HG02870 (cell line): Measurements from ENCODE around the gene FNDC3B.
"Not testable (repeated sequence)": the region's sequence is repeated elsewhere in the genome, so short reads cannot be mapped to it uniquely, and the experiment has no call there.

ENCODE experiments used
- ATAC-seq: cut with Tn5 transposase; IDR thresholded peaks from one replicate; pipeline ENCODE4 v1.9.1; 2021; ENCODE audit warnings: mild to moderate bottlenecking, moderate library complexity; ENCODE audit not compliant: unreplicated experiment

FNDC3B gene

DNA sequence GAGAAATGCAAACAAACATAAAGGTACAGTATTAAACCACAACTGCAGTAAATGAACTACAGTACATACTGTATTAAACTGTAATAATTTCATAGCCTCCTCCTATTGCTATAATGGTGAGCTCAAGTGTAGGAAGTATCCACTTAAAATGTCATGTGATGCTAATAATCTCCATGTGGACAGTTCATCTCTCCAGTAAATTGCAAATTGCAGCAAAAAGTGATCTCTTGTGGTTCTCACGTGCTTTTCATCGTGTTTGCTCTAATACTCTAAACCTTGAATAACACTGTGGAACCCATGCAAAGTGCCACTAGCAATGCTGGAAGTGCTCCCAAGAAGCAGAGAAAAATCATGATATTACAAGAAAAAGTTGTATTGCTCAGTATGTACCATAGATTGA is 9.2 kb upstream of the FNDC3B start:
- no peak for ATAC-seq

DNA sequence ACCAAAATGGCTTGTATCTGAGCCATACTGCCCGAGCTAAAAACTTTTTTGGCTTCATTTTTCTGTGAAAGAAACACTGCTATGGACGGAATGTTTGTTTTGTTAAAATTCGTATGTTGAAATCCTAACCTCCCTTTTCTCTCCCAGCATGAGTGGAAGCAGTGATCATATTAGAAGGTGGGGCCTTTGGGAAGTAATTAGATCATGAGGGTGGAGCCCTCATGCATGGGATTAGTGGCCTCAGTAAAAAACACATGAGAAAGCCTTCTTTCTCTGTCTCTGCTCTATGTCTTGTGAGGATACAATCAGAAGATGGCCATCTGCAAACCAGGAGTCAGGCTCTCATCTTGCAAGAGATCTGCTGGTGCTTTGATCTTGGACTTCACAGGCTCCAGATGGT is 7.4 kb upstream of the FNDC3B start:
- ATAC-seq: no peak

DNA sequence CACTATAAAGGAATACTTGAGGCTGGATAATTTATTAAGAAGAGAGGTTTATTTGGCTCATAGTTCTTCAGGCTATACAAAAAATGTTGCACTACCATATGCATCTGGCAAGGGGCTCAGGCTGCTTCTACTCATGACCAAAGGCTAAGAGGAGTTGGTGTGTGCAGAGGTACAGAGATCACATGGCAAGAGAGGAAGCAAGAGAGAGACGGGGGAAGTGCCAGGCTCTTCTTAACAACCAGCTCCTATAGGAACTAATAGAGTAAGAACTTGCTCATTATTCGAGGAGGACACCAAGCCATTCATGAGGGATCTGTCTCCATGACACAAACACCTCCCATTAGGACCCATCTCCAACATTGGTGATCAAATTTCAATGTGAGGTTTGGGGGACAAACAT is 6.0 kb upstream of the FNDC3B start:
- ATAC-seq: no peak

DNA sequence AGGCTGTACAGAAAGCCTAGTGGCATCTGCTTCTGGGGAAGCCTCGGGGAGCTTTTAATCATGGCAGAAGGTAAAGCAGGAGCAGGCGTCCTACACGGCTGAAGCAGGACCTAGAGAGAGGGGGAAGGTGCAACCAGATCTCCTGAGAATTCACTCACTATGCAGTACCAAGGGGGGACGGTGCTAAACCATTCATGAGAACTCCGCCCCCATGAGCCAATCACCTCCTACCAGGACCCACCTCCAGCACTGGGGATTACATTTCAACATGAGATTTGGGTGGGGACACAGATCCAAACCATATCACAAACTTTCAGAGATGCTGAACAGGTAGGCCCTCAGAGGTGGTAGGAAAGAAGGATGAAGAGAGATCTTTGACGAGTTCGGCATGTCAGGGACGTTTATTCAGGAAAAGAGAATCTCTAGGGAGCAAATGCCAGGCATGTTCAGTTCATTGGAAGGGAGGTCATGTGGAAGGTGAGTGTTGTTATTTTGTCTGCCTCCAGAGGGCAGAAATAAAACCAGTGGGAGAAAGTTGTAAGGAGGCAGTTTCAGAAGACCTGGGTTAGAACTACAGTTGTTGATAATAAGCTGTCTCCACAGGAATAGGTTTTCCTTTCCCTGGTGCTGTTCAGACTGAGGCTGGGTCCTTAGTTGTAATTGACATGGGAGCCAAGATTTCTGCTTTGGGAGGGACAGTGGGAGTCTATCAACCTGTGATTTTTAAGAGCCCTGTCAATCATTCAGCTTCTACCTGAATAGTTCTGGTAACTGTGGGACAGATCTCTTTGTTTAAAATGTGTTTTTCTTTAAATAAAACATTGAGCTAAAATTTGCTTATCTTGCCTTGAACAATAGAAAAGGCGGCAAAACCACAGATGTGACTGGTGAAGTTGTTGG is 4.3 kb upstream of the FNDC3B start:
- ATAC-seq: no peak

DNA sequence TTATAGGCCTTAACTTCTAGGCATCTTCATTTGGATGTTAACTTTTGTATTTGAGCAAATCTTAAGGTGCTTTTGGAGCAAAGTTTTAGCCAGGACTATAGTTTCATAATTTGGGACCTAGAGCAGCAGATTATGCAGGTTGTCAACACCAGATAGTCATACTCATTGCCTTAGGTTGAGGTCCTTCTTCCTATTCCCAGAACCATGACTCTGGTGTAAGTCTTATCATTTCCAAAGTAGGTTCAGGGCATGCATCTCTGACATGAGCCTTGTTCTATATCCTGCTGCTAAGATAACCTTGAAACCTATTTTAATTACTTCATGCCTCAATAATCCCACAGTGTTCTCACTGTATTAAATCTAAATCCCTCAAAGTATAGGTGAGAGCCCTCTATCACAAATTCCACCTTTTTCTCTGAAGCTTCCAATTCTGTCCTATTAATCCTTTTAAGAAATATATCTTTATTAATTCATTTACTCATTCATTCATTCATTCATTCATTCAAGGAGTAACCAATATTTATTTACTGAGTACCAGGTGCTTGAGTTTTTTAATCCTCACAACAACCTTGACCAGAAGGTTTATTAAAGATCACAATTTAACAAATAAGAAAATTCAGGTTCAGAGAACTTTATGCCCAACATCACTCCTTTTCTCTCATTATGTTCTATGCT is 2.7 kb upstream of the FNDC3B start:
- ATAC-seq: no peak

DNA sequence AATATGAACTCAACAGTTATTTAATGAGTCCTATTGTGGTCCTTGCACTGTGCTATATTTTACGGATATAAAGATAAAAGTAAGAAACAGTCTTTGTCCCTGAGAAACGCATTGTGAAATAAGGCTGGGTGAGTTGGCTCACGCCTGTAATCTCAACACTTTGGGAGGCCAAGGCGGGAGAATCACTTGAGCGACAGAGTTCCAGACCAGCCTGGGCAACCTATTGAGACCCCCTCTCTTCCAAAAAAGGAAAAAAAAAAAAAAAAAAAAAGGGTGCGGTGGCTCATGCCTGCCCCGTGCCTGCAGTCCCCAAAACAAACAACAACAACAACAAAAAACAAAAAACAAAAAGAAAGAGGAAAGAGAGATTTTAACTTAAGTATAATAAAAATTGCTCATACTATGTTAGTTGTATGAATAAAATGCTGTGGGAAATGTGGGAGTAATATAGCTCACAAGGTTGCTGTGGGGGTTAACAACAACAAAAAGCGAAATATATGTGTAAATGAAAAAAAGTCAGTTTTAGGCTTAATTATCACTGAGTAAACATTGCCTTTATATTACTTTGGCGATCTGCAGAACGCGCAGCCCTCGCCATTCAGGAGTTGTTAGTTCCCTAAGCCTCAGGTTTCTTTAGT is 461 bp upstream of the FNDC3B start:
- no peak for ATAC-seq

DNA sequence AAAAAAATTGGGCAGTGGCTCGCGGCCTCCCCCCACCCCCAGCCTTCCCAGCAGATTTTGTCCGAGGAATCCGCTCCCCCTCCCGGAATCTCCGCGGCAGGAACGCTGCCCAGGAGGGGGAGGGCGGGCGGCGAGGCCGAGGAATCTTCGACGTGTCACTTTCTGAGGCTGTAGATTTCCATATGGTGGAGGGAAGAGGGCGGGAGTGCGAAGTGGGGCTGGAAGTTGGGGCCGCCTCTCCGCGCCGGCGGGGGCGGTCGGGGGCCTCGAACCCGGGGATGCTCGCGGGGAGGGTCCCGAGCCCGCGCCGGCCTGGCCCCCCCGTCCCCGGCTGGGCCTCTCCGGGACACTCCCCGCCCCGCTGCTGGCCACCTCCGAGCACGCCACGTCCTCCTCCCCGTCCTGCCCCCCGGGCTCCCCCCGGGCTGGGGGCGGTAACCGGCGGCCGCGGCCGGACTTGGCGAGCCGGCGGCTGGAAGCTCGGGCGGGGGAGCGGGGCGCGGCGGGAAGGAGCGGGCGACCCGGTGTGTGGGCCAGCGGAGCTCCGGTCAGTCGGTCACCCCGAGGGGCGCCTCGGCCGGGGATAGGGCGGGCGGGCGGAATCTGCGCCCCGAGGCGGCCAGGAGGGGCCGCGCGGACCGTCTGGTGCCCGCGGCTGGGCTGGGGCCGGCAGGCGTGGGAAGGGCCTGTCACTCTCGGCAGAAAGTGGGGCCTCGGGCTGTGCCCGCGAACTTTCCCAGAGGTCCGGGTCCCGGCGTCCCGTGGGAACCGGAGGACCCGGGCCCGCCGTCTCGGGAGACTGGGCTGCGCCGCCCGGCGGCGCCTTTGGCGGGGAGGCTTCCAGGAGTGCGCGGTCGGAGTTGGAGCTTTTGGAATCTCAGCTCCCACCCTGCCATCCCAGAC is 951 bp downstream of the FNDC3B start:
- no peak for ATAC-seq

DNA sequence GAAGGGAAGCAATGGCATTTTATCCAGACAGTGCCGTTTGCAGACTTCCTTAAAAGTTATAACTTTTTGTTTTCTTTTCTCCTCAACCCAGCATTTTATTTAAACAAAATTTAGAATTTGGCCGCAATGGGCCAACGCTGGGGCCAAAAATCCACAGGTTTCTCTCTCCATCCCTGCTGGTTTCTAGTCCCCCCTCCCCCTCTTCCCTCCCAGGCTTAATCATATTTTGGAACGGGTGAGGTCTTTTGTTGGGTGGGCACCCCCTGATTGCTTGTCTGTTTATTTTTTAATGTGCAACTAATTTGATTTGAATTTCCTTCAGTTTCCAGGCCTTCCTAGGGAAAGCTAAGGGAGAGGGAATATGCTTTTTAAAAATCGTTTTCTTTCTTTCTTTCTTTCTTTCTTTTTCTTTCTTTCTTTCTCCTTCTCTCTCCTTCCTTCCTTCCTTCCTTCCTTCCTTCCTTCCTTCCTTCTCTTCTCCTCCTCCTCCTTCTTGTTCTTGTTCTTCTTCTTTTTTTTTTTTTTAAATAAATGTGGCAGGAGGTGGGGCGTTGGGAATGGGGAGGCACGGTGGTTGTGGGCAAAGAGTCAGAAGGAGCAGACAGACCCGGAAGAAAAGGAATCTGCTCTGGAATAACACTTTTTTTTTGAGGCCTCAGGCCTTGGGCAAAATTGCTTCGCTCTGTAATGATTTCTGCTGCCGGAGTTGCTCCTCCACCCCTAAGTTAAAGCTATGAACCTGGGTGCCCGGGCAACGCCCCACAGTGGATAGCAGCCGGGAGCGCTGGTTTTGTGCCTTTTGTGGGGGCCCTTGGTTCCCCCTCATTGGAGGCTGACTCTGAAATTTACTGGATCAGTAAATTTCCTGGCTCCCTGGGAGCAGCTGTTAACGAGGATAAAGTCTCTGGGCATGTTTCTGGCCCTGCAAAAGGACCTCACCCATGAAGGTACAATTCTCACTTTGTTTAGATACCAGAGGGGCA is 1.9 kb downstream of the FNDC3B start:
- no peak for ATAC-seq

DNA sequence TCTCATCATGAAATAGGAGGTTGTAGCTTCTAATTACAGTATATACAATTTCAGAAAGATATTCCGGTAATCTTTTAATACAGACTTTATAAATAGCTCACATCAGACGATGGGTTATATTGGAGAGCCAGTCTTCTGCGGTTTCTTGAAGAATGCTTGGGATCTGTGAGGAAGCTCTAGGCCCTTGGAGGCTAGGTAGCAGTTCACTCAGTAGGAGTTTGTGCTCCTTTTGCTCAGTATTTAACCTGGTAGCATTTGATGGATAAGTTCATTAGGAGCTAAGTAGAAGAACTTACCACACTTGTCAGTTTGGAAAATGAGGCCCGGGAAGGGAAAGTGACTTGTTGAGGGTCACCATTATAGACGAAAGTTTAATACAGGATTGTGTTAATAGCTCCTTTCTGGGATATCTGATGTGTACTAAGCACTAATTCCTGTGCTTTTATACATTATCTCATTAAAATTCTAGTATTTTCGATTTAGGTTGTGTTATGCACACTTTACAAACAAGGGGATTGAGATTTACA is 2.8 kb downstream of the FNDC3B start:
- ATAC-seq: no peak

DNA sequence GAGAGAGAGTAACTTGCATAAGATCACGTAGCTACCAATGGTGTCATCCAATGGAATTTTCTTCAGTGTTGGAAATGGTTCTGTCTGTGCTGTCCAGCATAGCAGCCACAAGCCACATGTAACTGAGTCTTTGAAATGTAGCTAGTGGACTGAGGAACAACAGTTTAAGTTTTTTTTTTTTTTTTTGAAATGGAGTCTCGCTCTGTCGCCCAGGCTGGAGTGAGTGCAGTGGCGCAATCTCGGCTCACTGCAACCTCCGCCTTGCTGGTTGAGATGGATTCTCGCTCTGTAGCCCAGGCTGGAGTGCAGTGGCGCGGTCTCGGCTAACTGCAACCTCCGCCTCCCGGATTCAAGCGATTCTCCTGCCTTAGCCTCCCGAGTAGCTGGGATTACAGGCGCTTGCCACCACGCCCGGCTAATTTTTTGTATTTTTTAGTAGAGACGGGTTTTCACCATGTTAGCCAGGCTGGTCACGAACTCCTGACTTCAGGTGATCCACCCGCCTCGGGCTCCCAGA is 3.3 kb downstream of the FNDC3B start:
- not testable (repeated sequence) for ATAC-seq

DNA sequence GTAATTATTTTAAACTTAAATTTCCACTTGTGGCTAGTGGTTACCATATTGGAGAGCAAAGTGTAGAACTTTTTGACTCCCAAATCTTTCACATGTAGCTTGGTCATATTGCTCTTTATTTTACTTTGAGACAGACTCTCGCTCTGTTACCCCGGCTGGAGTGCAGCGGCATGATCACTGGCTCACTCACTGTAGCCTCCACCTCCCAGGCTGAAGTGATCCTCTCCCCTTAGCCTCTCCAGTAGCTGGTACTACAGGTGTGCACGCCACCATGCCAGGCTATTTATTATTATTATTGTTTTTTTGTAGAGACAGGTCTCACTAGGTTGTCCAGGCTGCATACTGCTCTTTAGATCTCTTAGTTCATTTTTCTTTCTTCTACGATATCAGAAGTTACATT is 3.9 kb downstream of the FNDC3B start:
- no peak for ATAC-seq

DNA sequence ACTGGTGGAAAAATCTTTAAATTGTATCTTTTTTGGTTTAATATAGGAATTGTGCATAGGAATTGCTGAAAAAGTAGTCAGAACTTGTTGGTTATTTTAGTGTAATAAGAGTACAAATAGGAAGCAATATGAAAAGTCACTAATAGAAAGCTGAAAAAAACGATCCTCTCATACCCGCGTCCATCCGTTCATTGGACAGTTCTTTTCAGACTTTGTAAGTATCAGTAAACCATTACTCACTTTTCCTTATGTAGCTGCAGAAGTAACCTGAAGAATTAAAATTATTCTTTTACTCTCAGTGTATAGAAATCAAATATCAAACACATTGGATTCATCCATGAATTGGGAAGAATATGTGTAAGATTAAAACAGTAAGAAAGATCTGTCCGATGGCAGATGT is 4.4 kb downstream of the FNDC3B start:
- ATAC-seq: no peak

DNA sequence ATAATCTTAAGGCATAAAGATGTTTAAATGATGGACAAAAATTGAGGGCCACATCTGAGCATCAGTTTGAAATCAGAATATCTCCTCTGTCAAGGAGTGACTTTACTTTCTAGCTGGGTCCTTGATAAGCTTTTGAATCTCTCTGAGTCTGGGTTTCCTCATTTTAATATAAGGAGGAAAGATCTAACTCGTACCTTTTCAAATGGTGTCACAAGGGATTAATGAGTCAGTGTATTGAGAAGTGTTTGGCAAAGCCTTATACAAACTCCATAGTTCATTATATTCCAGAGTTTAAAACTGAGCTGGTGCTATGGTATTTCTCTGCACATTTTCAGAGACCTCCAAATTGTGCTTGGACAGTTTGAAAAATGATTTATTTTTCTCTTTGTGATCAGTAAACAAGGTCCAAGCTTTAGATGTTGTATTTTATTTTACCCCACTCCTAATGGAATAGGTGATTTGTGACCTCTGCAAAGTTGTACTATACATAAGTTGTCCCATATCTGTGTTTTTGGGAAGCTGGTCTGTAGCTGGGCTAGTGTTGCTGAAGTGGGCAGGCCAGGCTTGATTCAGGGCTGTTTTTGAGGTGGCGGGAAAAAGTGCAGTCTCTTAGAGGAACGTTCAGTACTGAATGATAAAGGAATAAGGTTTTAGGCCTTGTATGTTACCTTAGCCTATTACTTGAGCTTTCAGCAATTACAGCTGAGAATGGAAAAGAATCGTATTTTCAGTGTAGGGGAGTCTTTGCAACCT is 5.6 kb downstream of the FNDC3B start:
- ATAC-seq: no peak

DNA sequence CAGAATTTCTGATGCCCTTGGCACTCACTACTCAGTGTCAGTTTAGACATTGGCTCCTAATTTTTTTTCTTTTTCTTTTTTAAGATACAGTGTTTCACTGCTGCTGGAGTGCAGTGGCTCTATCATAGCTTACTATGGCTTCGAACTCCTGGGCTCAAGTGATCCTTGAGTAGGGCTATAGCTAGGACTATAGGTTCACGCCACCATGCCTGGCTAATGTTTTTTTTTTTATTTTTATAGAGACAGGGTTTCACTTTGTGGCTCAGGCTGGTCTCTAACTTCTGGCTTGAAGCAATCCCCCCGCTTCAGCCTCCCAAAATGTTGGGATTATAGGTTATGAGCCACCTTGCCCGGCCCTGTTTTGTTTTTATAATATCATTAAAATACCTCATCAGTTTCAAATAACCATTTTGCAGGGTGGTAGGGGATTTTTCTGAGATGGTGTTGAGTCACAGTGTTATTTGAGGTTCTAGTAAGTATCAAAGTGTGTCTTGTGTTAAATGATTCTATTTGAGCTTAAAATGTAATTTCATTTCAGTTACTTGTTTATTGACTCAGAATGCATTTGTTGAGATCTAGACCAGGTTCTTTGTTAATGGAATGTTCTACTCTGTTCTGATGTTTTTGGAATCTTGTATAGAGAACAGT is 7.0 kb downstream of the FNDC3B start:
- ATAC-seq: no peak

DNA sequence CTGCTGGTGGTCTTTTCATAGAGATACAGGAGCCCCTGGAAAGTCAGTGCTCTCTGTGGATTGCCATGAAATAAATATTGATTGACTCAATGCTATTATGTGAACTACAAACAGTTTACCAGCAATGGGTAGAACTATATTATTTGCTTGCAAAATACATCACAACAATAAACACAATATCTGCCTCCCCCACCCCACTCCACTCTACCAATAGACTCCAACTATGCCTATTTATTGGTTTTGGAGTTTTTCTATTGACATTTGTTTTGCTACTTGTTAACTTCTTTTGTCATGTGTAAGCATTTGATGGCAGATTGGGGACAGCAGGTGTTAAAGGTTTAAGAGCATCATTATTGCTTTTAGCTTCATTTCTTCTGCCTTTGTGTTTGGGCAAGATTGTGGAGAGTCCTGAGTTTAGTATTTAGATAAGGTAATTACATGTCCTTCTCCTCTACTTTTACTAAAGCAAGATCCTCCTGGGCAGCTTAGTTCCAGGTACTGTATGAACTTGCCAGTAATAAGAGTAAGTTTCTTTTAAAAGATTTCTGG is 8.3 kb downstream of the FNDC3B start:
- no peak for ATAC-seq

DNA sequence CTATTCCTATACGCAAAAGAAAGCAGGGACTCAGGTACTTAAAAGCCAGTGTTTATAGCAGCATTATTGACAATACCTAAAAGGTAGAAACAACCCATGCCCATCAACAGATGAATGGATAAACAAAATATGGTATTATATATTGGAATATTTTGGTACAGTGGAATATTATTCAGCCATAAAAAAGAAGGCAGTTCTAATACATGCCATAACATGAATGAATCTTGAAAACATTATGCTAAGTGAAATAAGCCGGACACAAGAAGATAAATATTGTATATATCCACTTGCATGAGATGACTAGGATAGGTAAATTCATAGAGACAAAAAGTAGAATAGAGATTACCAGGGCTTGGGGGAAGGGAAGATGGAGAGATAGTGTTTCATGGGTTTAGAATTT is 9.2 kb downstream of the FNDC3B start:
- no peak for ATAC-seq

DNA sequence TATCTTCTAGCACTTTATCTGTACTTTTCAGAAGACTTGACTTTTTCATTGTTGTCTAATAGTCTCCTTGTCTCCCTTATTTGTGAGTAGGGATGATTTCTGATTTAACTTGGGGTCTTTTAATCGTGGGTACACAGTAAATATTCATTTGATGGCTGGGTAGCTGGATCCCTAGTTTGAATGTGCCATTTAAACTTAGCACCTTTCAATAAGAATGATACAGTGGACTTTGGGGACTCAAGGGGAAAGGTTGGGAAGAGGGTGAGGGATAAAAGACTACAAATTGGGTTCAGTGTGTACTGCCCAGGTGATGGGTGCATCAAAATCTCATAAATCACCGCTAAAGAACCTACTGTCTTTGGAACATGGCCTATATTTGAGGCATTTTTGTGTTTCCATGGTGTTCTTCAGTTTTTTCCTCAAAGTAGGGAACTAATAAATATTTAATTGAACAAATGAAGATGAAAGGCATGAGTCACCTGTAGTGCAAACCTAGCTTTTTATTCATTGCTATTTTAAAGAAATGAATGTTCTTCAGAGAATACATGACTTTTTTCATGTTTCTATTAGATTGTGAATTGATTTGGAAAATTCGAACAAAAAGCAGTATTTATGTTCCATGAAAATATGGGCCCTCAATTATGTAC is 12.1 kb downstream of the FNDC3B start:
- ATAC-seq: no peak
